ENCODE data around the gene C1QTNF1. TPM values are rescaled to one million over a fixed set of nuclear protein-coding genes. Genes with fewer than 3 reads are reported as not detected.
A peak's percentile ranks its signal among the peaks of the same experiment; 100 is the strongest.

Gene C1QTNF1
- total and polyA plus RNA-seq, 5 donors from 2014 or later = not detected

DNA sequence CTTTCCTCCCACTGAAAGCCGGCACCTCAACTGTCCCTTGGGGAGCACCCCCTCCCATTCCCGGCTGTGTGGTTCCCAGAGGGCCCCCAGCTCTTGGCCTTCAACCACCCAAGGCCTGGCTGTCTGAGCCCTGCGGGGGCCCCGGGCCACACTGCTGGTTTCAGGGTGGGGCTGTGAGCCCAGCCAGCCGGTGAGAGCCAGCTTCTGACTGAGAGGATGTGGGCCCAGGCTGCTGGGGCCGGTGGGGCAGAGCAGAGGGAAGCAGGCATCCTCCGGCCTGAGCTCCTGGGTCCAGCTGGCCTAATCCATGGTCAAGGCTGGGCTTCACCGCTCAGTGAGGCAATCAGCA lies 43.4 kb upstream of the C1QTNF1 start:
- peaks cover 0 to 2% (median 0%) of the 10 kb centered on the region in 7 donors for H3K9me3 Mint-ChIP-seq
- no peak for DNase-seq
- Histone ChIP-seq H3K36me3 (ENCODE audit: control insufficient read depth, insufficient read depth, low read length) (no peaks in the 10 kb centered on the region), H3K4me1 (ENCODE audit: control insufficient read depth, insufficient read depth, low read length, poor library complexity, severe bottlenecking) (peaks cover 7% of the 10 kb centered on the region), H3K9me3 (ENCODE audit: control insufficient read depth in 2 of 2, low read length in 2 of 2) (no peaks in the 10 kb centered on the region), H3K27me3 (ENCODE audit: control insufficient read depth, insufficient read depth, low read length) (no peaks in the 10 kb centered on the region), H3K4me3 (ENCODE audit: low read depth, low read length) (no peak overlapping the region), H3K27ac (ENCODE audit: insufficient read depth, low read length, poor library complexity, severe bottlenecking) (no peak overlapping the region)
- no peak for ATAC-seq (ENCODE audit: low read depth in 2 of 2)
- no peaks in the 10 kb centered on the region for H3K36me3 Mint-ChIP-seq
- H3K4me1 Mint-ChIP-seq = peaks cover 0 to 10% (median 0%) of the 10 kb centered on the region in 4 donors
- no peak overlapping the region for H3K4me3 Mint-ChIP-seq
- H3K27me3 Mint-ChIP-seq = no peaks in the 10 kb centered on the region
- H3K27ac Mint-ChIP-seq = no peak overlapping the region

DNA sequence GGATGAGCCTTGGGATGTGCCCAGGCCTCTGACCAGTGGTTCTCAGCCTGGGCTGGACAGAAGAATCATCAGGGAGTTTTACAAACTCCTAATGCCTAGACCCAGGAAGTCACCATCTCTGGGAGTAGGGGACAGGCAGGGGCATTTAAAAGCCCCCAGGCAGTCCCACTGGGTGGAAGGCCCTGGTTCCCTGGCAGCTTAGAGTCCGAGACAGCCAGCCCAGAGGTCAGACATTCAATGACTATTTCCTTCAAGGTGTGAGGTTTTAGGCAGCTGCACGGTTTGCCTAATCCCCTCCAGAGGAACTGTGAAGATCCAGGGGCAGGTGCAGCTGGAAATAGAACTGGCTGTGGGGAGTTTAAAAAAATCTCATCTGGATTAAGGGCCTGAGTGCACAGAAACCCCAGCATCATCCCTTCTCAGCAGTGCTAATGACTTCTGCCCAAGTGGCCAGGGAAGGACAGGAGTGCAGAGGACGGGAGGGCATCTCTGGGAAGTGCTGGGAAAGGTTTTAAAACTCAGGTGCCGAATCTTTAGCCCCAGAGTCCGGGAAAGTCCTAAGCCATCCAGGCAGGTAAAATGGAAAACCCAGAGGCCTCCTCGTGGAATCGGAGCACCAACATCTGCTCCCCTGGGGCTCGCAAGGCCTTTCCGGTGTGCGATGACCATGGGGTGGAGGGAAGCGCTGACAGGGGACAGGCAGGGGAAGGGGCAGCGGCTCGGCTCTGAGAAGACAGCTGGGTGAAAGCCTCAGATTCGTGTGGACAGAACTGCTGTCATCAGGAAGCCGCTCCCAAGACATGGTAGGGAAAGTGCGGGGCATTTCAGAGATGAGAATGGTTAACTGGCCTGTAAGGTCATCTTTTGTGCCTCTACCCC lies 42.7 kb upstream of the C1QTNF1 start:
- peaks cover 5 to 16% (median 6%) of the 10 kb centered on the region in 4 donors for H3K4me1 Mint-ChIP-seq
- Histone ChIP-seq H3K27ac (ENCODE audit: insufficient read depth, low read length, poor library complexity, severe bottlenecking) (no peak overlapping the region), H3K27me3 (ENCODE audit: control insufficient read depth, insufficient read depth, low read length) (no peaks in the 10 kb centered on the region), H3K9me3 (ENCODE audit: control insufficient read depth in 2 of 2, low read length in 2 of 2) (no peaks in the 10 kb centered on the region), H3K4me3 (ENCODE audit: low read depth, low read length) (no peak overlapping the region), H3K36me3 (ENCODE audit: control insufficient read depth, insufficient read depth, low read length) (no peaks in the 10 kb centered on the region), H3K4me1 (ENCODE audit: control insufficient read depth, insufficient read depth, low read length, poor library complexity, severe bottlenecking) (peaks cover 7% of the 10 kb centered on the region)
- no peak overlapping the region for H3K27ac Mint-ChIP-seq
- H3K9me3 Mint-ChIP-seq = peaks cover 0 to 2% (median 0%) of the 10 kb centered on the region in 7 donors
- DNase-seq (no peak), ATAC-seq (ENCODE audit: low read depth in 2 of 2) (no peak)
- H3K36me3 Mint-ChIP-seq = no peaks in the 10 kb centered on the region
- no peak overlapping the region for H3K4me3 Mint-ChIP-seq
- H3K27me3 Mint-ChIP-seq = peaks cover 4% of the 10 kb centered on the region

DNA sequence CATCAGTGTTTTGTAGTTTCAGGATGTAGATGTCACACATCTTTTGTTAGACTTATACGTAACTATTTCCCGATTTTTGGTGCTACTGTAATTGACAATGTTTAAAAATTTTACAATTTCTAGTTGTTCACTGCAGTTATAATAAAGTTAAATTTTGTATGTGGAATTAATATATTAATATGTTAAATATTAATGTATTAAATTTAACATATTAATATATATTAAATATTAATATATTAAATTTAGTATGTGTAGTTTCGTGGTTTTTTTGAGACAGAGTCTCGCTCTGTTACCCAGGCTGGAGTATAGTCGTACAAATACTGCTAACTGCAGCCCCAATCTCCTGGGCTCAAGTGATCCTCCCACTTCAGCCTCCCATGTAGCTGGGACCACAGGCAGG lies 38.6 kb upstream of the C1QTNF1 start:
- no peak for ATAC-seq (ENCODE audit: low read depth in 2 of 2)
- Mint-ChIP-seq H3K4me1 (peaks cover 12 to 17% (median 14%) of the 10 kb centered on the region in 4 donors), H3K27me3 (peaks cover 6% of the 10 kb centered on the region)

GRCh38 chr17:78986048-78986648 lies 37.8 kb upstream of the C1QTNF1 start:
- Mint-ChIP-seq H3K27me3 (peaks cover 8% of the 10 kb centered on the region), H3K9me3 (peaks cover 0 to 4% (median 0%) of the 10 kb centered on the region in 7 donors), H3K27ac (peak overlapping the region in 1 of 3 donors; percentile 60), H3K4me3 (peak overlapping the region; percentile 4 to 82 (median 56)), H3K4me1 (peaks cover 12 to 17% (median 14%) of the 10 kb centered on the region in 4 donors), H3K36me3 (no peaks in the 10 kb centered on the region)
- ATAC-seq (ENCODE audit: low read depth in 2 of 2) (peak; percentile 55 to 73), DNase-seq (peak in 1 of 3 donors; percentile 61)
- peaks cover 9% of the 10 kb centered on the region for H3K36me3 ChIP-seq (ENCODE audit: control insufficient read depth, insufficient read depth, low read length)
- no peaks in the 10 kb centered on the region for H3K27me3 ChIP-seq (ENCODE audit: control insufficient read depth, insufficient read depth, low read length)
- peak overlapping the region; percentile 35 for H3K4me3 ChIP-seq (ENCODE audit: low read depth, low read length)
- H3K27ac ChIP-seq (ENCODE audit: insufficient read depth, low read length, poor library complexity, severe bottlenecking) = no peak overlapping the region
- no peaks in the 10 kb centered on the region for H3K9me3 ChIP-seq (ENCODE audit: control insufficient read depth in 2 of 2, low read length in 2 of 2)
- H3K4me1 ChIP-seq (ENCODE audit: control insufficient read depth, insufficient read depth, low read length, poor library complexity, severe bottlenecking) = peaks cover 8% of the 10 kb centered on the region

More for the DNA sequence above, 38.6 kb upstream of the C1QTNF1 start:
- H3K4me3 Mint-ChIP-seq = no peak overlapping the region
- H3K4me3 ChIP-seq (ENCODE audit: low read depth, low read length) = no peak overlapping the region
- no peaks in the 10 kb centered on the region for H3K36me3 Mint-ChIP-seq
- no peaks in the 10 kb centered on the region for H3K27me3 ChIP-seq (ENCODE audit: control insufficient read depth, insufficient read depth, low read length)
- no peak overlapping the region for H3K27ac ChIP-seq (ENCODE audit: insufficient read depth, low read length, poor library complexity, severe bottlenecking)
- peaks cover 0 to 4% (median 0%) of the 10 kb centered on the region in 7 donors for H3K9me3 Mint-ChIP-seq
- no peak overlapping the region for H3K27ac Mint-ChIP-seq
- DNase-seq = no peak
- no peaks in the 10 kb centered on the region for H3K9me3 ChIP-seq (ENCODE audit: control insufficient read depth in 2 of 2, low read length in 2 of 2)
- H3K4me1 ChIP-seq (ENCODE audit: control insufficient read depth, insufficient read depth, low read length, poor library complexity, severe bottlenecking) = peaks cover 8% of the 10 kb centered on the region
- peaks cover 3% of the 10 kb centered on the region for H3K36me3 ChIP-seq (ENCODE audit: control insufficient read depth, insufficient read depth, low read length)

DNA sequence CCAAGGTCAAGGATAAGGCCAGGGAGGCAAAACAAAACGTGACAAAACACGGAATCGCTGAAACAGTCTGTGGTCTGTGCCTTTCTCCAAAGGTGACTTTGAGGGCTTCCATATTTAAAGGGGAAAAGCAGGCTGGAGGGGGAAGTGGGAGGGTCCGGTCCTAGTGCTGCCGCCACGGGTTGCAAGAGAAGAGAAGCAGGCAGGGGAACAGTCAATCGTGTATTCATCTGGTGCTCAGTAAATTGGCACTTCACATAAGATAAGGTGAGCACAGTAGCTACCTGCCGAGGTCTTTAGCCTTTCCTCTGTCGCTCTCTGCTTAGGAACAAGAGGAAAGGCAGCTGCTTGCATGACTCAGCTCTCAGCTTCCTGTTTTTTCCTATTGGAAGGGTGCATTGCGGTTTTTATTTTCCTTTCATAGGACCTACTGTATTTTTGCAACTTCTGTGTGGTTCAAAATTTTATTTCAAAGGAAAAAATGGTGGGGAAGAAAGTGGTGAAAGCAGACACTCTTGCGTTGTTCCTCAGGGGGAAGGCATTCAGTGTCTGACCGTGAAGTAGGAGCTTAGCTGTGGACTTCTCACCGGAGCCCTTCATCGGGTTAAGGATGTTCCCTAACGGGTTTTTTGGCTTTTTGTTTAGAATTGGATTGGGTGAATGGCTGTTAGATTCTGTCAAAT lies 37.2 kb upstream of the C1QTNF1 start:
- Mint-ChIP-seq H3K36me3 (no peaks in the 10 kb centered on the region), H3K4me3 (peak overlapping the region; percentile 45 to 82 (median 66)), H3K9me3 (peaks cover 0 to 4% (median 0%) of the 10 kb centered on the region in 7 donors), H3K4me1 (peaks cover 12 to 17% (median 14%) of the 10 kb centered on the region in 4 donors), H3K27me3 (peaks cover 8% of the 10 kb centered on the region), H3K27ac (peak overlapping the region in 1 of 3 donors; percentile 60)
- DNase-seq (no peak), ATAC-seq (ENCODE audit: low read depth in 2 of 2) (peak in 1 of 2 donors; percentile 12)
- no peak overlapping the region for H3K27ac ChIP-seq (ENCODE audit: insufficient read depth, low read length, poor library complexity, severe bottlenecking)
- no peaks in the 10 kb centered on the region for H3K27me3 ChIP-seq (ENCODE audit: control insufficient read depth, insufficient read depth, low read length)
- H3K4me3 ChIP-seq (ENCODE audit: low read depth, low read length) = peak overlapping the region; percentile 39
- H3K9me3 ChIP-seq (ENCODE audit: control insufficient read depth in 2 of 2, low read length in 2 of 2) = no peaks in the 10 kb centered on the region
- H3K36me3 ChIP-seq (ENCODE audit: control insufficient read depth, insufficient read depth, low read length) = peaks cover 11% of the 10 kb centered on the region
- peaks cover 8% of the 10 kb centered on the region for H3K4me1 ChIP-seq (ENCODE audit: control insufficient read depth, insufficient read depth, low read length, poor library complexity, severe bottlenecking)

- H3K27me3 Mint-ChIP-seq = peaks cover 8% of the 10 kb centered on the region
- DNase-seq = no peak
- H3K4me1 Mint-ChIP-seq = peaks cover 12 to 21% (median 17%) of the 10 kb centered on the region in 4 donors
- Histone ChIP-seq H3K9me3 (ENCODE audit: control insufficient read depth in 2 of 2, low read length in 2 of 2) (no peaks in the 10 kb centered on the region), H3K27me3 (ENCODE audit: control insufficient read depth, insufficient read depth, low read length) (no peaks in the 10 kb centered on the region), H3K36me3 (ENCODE audit: control insufficient read depth, insufficient read depth, low read length) (peaks cover 22% of the 10 kb centered on the region), H3K4me1 (ENCODE audit: control insufficient read depth, insufficient read depth, low read length, poor library complexity, severe bottlenecking) (peaks cover 8% of the 10 kb centered on the region), H3K4me3 (ENCODE audit: low read depth, low read length) (no peak overlapping the region), H3K27ac (ENCODE audit: insufficient read depth, low read length, poor library complexity, severe bottlenecking) (no peak overlapping the region)
- no peak for ATAC-seq (ENCODE audit: low read depth in 2 of 2)
- no peak overlapping the region for H3K27ac Mint-ChIP-seq
- H3K4me3 Mint-ChIP-seq = no peak overlapping the region
- H3K9me3 Mint-ChIP-seq = peaks cover 0 to 4% (median 0%) of the 10 kb centered on the region in 7 donors
- peaks cover 4% of the 10 kb centered on the region for H3K36me3 Mint-ChIP-seq
These were observed 35.8 kb upstream of the C1QTNF1 start for GRCh38 chr17:78988152-78988551.

- Histone ChIP-seq H3K27me3 (ENCODE audit: control insufficient read depth, insufficient read depth, low read length) (no peaks in the 10 kb centered on the region), H3K36me3 (ENCODE audit: control insufficient read depth, insufficient read depth, low read length) (peaks cover 29% of the 10 kb centered on the region), H3K4me3 (ENCODE audit: low read depth, low read length) (no peak overlapping the region), H3K27ac (ENCODE audit: insufficient read depth, low read length, poor library complexity, severe bottlenecking) (no peak overlapping the region), H3K9me3 (ENCODE audit: control insufficient read depth in 2 of 2, low read length in 2 of 2) (no peaks in the 10 kb centered on the region), H3K4me1 (ENCODE audit: control insufficient read depth, insufficient read depth, low read length, poor library complexity, severe bottlenecking) (peaks cover 8% of the 10 kb centered on the region)
- Mint-ChIP-seq H3K4me1 (peaks cover 12 to 24% (median 20%) of the 10 kb centered on the region in 4 donors), H3K27me3 (peaks cover 8% of the 10 kb centered on the region), H3K36me3 (peaks cover 11% of the 10 kb centered on the region), H3K9me3 (peaks cover 0 to 2% (median 0%) of the 10 kb centered on the region in 7 donors), H3K27ac (no peak overlapping the region), H3K4me3 (no peak overlapping the region)
- ATAC-seq (ENCODE audit: low read depth in 2 of 2) = no peak
- DNase-seq = no peak
These were observed 33.5 kb upstream of the C1QTNF1 start for GRCh38 chr17:78990349-78991016.
